Measurements from ENCODE around the gene ZBTB11. TPM values are rescaled to one million over a fixed set of nuclear protein-coding genes. Genes with fewer than 3 reads are reported as not detected.

Gene ZBTB11
- total and polyA plus RNA-seq, 9 of the 15 experiments (the other 6 are each of a cell fraction or from before 2014, with no cell fraction given) = 6.2 to 31.9 (median 21.4) TPM

GRCh38 chr3:101676765-101677435 lies at the start of gene ZBTB11 (continued):
- TF ChIP-seq SIRT6 (IDR thresholded peaks at IDR 0.05; ENCODE audit: low read depth, low read length) (peak; percentile 35), UBTF (IDR thresholded peaks at IDR 0.05; ENCODE audit: borderline replicate concordance in 1 of 2, low read depth in 2 of 2, low read length in 2 of 2) (0 out of 4 replicates have a peak, but pooled peaks of 1 of the 2 experiments have one; percentile 35), ADNP (tag; IDR thresholded peaks at IDR 0.05) (no peak), NR2C1 (IDR thresholded peaks at IDR 0.05) (peak; percentile 84), NR2C1 (tag; IDR thresholded peaks at IDR 0.05) (peak; percentile 81), NEUROD1 (IDR thresholded peaks at IDR 0.05; ENCODE audit: borderline replicate concordance, low read depth, low read length, partially characterized antibody) (peak; percentile 19), IFI16 (CRISPR knock-in tag; IDR thresholded peaks at IDR 0.05) (no peak), JUND (IDR thresholded peaks at IDR 0.05; ENCODE audit: borderline replicate concordance, low read depth, low read length) (peak; percentile 86), JUND (tag; IDR thresholded peaks at IDR 0.05; ENCODE audit: borderline replicate concordance, low read depth, low read length) (peak; percentile 84; the same call in 2 of the 3 replicates), ZNF23 (CRISPR knock-in tag; IDR thresholded peaks at IDR 0.05) (no peak), DACH1 (IDR thresholded peaks at IDR 0.05; ENCODE audit: partially characterized antibody) (no peak), ZBTB7A (IDR thresholded peaks at IDR 0.05; ENCODE audit: borderline replicate concordance, control insufficient read depth, low read depth, low read length) (no peak), CEBPB (tag; IDR thresholded peaks at IDR 0.05) (0 out of 2 replicates have a peak, but pooled peaks have one; percentile 33), RERE (CRISPR knock-in tag; IDR thresholded peaks at IDR 0.05; ENCODE audit: borderline replicate concordance) (no peak), FOXA1 (IDR thresholded peaks at IDR 0.05; ENCODE audit: borderline replicate concordance) (no peak), NFIC (IDR thresholded peaks at IDR 0.05) (peak; percentile 27; the same call in 1 of the 2 replicates)
- TF ChIP-seq, protein P1, sequence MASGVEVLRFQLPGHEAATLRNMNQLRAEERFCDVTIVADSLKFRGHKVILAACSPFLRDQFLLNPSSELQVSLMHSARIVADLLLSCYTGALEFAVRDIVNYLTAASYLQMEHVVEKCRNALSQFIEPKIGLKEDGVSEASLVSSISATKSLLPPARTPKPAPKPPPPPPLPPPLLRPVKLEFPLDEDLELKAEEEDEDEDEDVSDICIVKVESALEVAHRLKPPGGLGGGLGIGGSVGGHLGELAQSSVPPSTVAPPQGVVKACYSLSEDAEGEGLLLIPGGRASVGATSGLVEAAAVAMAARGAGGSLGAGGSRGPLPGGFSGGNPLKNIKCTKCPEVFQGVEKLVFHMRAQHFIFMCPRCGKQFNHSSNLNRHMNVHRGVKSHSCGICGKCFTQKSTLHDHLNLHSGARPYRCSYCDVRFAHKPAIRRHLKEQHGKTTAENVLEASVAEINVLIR (CRISPR knock-in tag; IDR thresholded peaks at IDR 0.05) = peak; percentile 92
- TF ChIP-seq, protein P2, sequence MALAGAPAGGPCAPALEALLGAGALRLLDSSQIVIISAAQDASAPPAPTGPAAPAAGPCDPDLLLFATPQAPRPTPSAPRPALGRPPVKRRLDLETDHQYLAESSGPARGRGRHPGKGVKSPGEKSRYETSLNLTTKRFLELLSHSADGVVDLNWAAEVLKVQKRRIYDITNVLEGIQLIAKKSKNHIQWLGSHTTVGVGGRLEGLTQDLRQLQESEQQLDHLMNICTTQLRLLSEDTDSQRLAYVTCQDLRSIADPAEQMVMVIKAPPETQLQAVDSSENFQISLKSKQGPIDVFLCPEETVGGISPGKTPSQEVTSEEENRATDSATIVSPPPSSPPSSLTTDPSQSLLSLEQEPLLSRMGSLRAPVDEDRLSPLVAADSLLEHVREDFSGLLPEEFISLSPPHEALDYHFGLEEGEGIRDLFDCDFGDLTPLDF (CRISPR knock-in tag; IDR thresholded peaks at IDR 0.05) = 0 out of 2 replicates have a peak, but pooled peaks have one; percentile 21

Data from K562 (cell line).